Mononuclear cell (primary cell): Measurements from ENCODE around the gene MFNG. TPM values are rescaled to one million over a fixed set of nuclear protein-coding genes. Genes with fewer than 3 reads are reported as not detected.
A peak's percentile ranks its signal among the peaks of the same experiment; 100 is the strongest.

Experiments
- H3K27me3 ChIP-seq: 2 replicates; pipeline ENCODE4 v1.6.0; 2011; ENCODE audit warnings: low read length, control low read depth; ENCODE audit not compliant: insufficient read depth
- H3K4me1 ChIP-seq: 2 replicates; pipeline ENCODE4 v1.5.1; 2011; ENCODE audit warnings: mild to moderate bottlenecking, low read length, control low read depth; ENCODE audit not compliant: insufficient read depth
- H3K4me3 ChIP-seq: 2 replicates; pipeline ENCODE4 v1.5.1; 2011; ENCODE audit warnings: mild to moderate bottlenecking, low read length, moderate library complexity
- H3K9me3 ChIP-seq: 2 replicates; pipeline ENCODE4 v1.5.1; 2011; ENCODE audit warnings: low read depth, mild to moderate bottlenecking, control low read depth, low read length
- total RNA-seq: library from RNA; depleted of rRNA; stranded (reverse); fragments of >200 nt; gene quantifications from one replicate; pipeline ENCODE4 v1.2.3, GENCODE V29; 2012

MFNG gene
- total RNA-seq, 1 donor = 77.0 TPM

DNA sequence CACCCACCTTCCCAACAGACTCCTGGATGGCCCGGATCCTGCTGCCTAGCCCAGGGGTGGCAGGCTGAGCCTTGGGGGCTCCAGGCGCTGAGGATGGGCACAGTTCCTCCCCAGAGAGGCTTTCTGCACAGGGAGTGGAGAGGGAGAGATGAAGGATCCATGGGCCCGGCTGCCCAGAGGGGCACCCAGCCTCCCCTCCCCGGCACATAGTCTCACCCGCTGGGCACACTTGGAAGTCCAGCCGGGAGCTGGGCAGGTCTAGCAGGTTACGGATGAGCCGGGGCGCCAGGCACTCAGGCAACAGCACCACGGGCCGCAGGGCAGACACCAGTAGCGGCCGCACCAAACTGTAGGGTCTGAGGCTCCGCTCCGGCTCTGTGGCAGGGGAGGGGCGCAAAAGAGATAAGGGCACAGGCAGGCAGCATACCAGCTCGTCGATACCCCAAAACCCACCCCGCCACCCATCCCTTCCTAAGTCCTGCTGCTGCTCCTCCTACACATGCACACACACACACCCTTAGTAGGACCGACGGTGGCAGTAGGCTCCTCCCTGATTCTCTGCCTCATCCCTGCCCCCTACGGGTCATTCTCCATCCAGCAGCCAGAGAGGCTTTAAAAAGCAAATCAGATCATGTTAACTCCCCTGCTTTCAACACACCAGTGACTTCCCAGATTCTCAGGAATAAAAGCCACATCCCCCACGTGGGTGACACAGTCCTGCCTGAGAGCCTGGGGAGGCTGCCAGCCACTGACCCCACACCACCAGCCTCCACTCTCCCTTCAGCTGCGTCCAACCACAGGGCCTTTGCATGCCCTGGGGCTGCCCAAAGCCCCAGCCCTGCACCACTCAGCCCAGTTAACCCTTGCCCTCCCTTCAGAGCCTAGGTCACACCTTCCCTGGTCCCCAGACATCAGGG is 6.5 kb upstream of the MFNG start:
- Histone ChIP-seq H3K4me1 (peaks cover 4% of the 10 kb centered on the region), H3K9me3 (no peaks in the 10 kb centered on the region), H3K27me3 (no peaks in the 10 kb centered on the region), H3K4me3 (no peak overlapping the region)

DNA sequence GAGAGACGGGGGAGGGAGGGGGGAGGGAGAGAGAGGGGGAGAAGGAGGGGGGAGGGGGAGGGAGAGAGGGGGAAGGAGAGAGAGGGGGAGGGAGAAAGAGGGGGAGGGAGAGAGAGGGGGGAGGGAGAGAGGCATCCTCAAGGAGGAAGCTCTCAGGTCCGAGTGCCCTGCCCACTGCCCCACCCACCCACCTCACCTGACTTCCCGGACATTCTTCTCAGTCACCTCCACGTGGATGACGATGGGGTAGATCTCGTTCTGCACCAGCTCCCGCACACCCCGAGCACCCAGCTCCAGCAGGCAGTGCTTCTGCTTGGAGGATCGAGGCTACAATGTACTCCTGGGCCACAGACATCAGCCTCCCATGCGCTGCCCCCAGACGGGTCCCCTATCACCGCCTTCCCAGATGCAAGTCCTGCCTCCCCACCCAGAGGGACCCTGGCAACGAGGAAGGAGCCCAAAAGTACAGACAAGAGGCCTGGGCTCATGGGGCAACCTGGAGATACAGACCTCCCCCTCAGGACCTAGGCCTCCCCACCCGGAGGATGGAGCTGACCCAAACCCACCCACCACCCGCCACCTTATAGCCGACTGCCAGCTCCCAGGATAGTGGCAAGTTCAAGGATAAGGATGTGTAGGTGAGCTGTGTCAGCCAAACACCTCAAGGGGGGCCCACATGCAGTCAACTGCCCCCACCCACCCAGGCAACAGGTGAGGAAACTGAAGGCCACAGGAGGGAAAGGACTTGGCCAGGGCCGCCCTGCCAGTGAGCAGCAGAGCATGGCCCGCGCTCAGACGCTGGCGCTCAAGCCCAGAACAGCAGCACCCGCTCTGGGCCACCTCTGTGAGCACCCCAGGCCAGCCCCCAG is 5.6 kb upstream of the MFNG start:
- no peaks in the 10 kb centered on the region for H3K27me3 ChIP-seq
- H3K4me3 ChIP-seq = no peak overlapping the region
- no peaks in the 10 kb centered on the region for H3K9me3 ChIP-seq
- H3K4me1 ChIP-seq = peaks cover 12% of the 10 kb centered on the region

DNA sequence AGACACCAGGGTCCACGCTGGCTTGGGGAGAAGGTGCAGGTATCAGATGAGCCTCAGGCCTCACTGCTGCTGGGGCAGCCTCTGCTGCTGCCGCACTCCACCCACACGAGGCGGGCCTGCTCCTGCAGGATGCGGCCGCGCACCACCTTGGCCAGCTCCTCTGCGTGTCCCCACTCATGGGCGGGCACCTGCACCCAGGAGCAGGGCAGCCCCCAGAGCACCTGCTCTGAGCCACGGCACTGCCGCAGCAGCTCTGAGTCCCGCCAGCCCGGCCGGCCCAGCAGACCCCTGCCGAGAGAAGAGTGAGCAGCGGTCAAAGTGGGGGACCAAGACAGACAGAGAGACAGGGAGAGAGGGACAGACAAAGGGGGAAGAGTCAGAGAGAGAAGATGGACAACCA is 4.9 kb upstream of the MFNG start:
- Histone ChIP-seq H3K4me1 (peaks cover 19% of the 10 kb centered on the region), H3K9me3 (no peaks in the 10 kb centered on the region)

GRCh38 chr22:37489983-37490382 is 3.8 kb upstream of the MFNG start:
- Histone ChIP-seq H3K4me3 (no peak overlapping the region), H3K9me3 (no peaks in the 10 kb centered on the region), H3K27me3 (no peaks in the 10 kb centered on the region), H3K4me1 (peaks cover 20% of the 10 kb centered on the region)

More for the DNA sequence above, 4.9 kb upstream of the MFNG start:
- Histone ChIP-seq H3K4me3 (no peak overlapping the region), H3K27me3 (no peaks in the 10 kb centered on the region)

- no peaks in the 10 kb centered on the region for H3K27me3 ChIP-seq
- H3K4me1 ChIP-seq = peaks cover 35% of the 10 kb centered on the region
- no peaks in the 10 kb centered on the region for H3K9me3 ChIP-seq
- H3K4me3 ChIP-seq = no peak overlapping the region
Measured at GRCh38 chr22:37488337-37489135, 2.4 kb upstream of the MFNG start.

- Histone ChIP-seq H3K27me3 (no peaks in the 10 kb centered on the region), H3K4me3 (no peak overlapping the region), H3K9me3 (no peaks in the 10 kb centered on the region), H3K4me1 (peaks cover 41% of the 10 kb centered on the region)
Measured at GRCh38 chr22:37487571-37487970, 1.4 kb upstream of the MFNG start.

GRCh38 chr22:37487129-37487528 is 945 bp upstream of the MFNG start:
- H3K4me3 ChIP-seq = no peak overlapping the region
- peaks cover 45% of the 10 kb centered on the region for H3K4me1 ChIP-seq
- no peaks in the 10 kb centered on the region for H3K9me3 ChIP-seq
- no peaks in the 10 kb centered on the region for H3K27me3 ChIP-seq

- Histone ChIP-seq H3K4me1 (peaks cover 52% of the 10 kb centered on the region), H3K27me3 (no peaks in the 10 kb centered on the region), H3K9me3 (no peaks in the 10 kb centered on the region), H3K4me3 (peak overlapping the region; percentile 61)
Measured at GRCh38 chr22:37485395-37486223, 575 bp downstream of the MFNG start.

DNA sequence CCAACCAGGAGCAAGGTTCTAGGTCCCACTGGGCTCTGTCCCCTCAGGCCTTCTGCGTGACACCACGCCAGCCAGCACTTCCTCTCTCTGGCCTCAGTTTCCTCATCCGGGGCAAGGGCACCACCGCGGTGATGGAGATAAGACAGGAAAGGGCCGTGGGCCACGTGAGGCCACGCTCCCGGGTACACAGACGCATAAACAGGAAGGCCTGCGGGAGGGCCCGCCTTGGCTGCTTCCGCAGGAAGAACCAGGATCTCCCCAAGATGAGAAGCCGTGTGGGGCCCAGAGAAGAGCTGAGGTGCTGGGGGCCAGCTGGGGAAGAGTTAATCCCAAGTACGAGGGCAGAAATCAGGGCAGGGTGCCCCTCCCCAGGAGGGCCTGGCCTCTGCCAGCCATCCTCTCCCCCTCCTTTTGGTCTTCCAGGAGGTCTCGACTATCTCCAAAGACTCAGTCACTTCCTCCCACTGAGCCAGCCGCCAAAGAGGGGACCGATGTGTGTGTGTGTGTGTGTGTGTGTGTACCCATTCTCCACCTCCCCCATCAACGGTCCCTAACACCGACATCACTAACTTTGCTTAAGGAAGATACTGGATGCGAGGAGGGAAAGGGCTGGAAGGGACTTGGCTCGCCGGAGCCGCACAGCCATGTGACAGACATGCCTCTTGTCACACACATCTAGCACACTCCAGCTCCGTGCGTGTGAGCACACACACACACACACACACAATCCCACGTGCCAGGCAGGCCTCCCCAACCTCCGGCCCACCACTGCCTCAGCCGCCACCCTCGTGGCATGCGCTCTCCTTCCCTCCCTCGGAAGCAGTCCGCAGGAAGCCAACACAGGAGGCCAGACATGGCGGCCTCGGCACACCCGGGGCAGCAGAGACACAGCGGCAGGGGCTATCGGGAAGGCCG is 1.4 kb downstream of the MFNG start:
- H3K4me1 ChIP-seq = peaks cover 52% of the 10 kb centered on the region

DNA sequence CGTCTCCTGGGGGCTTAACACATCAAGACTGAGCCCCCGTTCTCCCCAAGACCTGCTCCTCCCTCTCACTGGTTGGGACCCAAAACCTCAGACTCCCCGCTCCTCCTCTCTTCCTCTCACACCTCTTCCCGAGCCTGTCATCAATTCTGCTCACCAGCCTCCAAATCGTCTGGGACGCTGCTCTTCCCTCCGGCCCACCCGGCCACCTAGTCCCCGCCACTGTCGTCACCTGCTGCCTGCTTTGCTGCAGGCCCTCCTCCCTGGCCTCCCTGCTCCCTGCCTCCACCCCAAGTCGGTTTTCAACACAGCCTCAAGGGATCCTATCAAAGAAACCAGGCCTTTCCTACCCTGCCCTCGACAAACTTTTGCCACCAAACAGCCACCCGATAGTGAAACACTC is 3.1 kb downstream of the MFNG start:
- no peak overlapping the region for H3K4me3 ChIP-seq
- H3K9me3 ChIP-seq = no peaks in the 10 kb centered on the region
- H3K27me3 ChIP-seq = no peaks in the 10 kb centered on the region
- H3K4me1 ChIP-seq = peaks cover 52% of the 10 kb centered on the region

More for the DNA sequence above, 1.4 kb downstream of the MFNG start:
- no peaks in the 10 kb centered on the region for H3K27me3 ChIP-seq
- no peaks in the 10 kb centered on the region for H3K9me3 ChIP-seq
- peak overlapping the region; percentile 61 for H3K4me3 ChIP-seq

DNA sequence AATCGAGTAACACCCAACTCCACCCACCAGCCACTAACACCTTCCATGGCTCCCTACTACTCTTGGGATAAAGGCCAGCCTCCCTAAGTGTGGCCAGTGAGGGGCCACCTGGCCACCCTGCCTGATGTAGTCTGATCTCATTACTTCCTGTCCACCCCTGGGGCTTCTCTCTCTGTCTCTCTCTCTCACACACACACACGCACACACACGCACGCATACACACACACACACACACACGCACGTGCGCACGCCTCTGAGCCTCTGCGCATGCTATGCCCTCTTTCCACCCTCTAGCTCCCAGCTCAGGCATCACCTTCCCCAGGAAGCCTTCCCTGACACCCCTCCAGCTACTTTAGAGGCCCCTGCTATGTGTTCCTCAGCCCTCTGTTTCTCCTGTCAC is 3.9 kb downstream of the MFNG start:
- no peaks in the 10 kb centered on the region for H3K9me3 ChIP-seq
- no peak overlapping the region for H3K4me3 ChIP-seq
- peaks cover 48% of the 10 kb centered on the region for H3K4me1 ChIP-seq
- H3K27me3 ChIP-seq = no peaks in the 10 kb centered on the region

DNA sequence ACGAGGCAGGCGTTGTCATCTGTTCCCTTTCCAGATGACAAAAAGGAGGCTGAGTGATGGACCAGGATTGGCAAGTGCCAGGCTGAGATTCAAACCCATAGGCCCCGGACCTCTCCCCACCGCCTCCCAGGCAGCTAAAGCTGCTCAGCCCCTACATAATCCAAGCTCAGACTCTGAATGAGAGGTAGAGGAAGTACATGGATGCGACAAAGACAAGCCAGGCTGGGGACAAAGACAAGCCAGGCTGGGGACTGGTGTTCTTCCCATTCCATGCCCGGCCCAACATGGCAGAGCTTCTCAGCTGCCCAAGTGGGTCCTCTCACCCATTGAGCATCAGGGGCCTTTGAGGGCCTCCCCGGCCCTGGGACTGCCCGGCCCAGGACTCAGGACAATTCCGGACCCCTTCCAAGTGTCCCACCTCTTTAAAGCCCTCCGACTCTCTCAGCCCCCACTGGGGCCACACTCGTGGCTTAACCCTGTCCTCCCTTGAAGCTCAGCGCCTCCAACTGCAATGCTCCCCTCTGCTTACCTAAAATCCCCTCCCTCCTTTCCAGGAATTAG is 4.8 kb downstream of the MFNG start:
- Histone ChIP-seq H3K9me3 (no peaks in the 10 kb centered on the region), H3K27me3 (no peaks in the 10 kb centered on the region), H3K4me3 (no peak overlapping the region), H3K4me1 (peaks cover 39% of the 10 kb centered on the region)
